HG02759 (cell line): ENCODE measurements around the gene ILF2.
"Not testable (repeated sequence)": the region's sequence is repeated elsewhere in the genome, so short reads cannot be mapped to it uniquely, and the experiment has no call there.

Source experiments
- ATAC-seq: cut with Tn5 transposase; IDR thresholded peaks from one replicate; pipeline ENCODE4 v1.9.1; 2021; ENCODE audit warnings: mild to moderate bottlenecking, moderate library complexity; ENCODE audit not compliant: unreplicated experiment

ILF2 gene

DNA sequence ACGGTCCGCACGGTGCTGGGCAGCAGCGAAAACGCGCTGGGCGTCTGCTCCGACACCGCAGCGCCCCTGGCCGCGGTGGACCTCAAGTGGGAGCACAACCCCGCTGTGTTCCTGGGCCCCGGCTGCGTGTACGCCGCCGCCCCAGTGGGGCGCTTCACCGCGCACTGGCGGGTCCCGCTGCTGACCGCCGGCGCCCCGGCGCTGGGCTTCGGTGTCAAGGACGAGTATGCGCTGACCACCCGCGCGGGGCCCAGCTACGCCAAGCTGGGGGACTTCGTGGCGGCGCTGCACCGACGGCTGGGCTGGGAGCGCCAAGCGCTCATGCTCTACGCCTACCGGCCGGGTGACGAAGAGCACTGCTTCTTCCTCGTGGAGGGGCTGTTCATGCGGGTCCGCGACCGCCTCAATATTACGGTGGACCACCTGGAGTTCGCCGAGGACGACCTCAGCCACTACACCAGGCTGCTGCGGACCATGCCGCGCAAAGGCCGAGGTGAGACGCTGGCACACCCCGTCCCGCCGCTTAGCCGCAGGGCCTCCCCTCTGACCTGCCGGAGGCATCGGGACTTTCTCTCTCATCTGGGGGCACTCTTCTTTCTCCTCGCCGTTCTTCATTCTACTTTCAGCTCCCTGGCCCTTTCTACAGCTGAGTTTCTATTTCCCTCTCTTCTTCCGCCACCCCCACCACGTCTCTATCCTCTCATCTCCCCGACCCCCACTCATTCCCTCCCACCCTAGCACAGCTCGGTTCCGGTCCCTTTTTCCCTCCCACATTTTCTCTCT is 8.7 kb upstream of the ILF2 start:
- ATAC-seq = no peak

DNA sequence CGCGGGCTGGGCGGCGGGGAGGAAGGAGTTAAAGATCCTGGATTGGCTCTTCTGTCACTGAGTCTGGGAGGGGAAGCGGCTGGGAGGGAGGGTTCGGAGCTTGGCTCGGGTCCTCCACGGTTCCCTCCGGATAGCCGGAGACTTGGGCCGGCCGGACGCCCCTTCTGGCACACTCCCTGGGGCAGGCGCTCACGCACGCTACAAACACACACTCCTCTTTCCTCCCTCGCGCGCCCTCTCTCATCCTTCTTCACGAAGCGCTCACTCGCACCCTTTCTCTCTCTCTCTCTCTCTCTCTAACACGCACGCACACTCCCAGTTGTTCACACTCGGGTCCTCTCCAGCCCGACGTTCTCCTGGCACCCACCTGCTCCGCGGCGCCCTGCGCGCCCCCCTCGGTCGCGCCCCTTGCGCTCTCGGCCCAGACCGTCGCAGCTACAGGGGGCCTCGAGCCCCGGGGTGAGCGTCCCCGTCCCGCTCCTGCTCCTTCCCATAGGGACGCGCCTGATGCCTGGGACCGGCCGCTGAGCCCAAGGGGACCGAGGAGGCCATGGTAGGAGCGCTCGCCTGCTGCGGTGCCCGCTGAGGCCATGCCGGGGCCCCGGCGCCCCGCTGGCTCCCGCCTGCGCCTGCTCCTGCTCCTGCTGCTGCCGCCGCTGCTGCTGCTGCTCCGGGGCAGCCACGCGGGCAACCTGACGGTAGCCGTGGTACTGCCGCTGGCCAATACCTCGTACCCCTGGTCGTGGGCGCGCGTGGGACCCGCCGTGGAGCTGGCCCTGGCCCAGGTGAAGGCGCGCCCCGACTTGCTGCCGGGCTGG is 7.9 kb upstream of the ILF2 start, which contains the start of gene NPR1:
TSS of gene NPR1 (plus strand) at position 170 of the 818 bp plus-strand sequence. CDS start at position 591, 421 bp downstream.
- no peak for ATAC-seq

GRCh38 chr1:153677718-153678518 is 7.1 kb upstream of the ILF2 start:
- no peak for ATAC-seq

- no peak for ATAC-seq
Observed at GRCh38 chr1:153673511-153673910, 2.7 kb upstream of the ILF2 start.

DNA sequence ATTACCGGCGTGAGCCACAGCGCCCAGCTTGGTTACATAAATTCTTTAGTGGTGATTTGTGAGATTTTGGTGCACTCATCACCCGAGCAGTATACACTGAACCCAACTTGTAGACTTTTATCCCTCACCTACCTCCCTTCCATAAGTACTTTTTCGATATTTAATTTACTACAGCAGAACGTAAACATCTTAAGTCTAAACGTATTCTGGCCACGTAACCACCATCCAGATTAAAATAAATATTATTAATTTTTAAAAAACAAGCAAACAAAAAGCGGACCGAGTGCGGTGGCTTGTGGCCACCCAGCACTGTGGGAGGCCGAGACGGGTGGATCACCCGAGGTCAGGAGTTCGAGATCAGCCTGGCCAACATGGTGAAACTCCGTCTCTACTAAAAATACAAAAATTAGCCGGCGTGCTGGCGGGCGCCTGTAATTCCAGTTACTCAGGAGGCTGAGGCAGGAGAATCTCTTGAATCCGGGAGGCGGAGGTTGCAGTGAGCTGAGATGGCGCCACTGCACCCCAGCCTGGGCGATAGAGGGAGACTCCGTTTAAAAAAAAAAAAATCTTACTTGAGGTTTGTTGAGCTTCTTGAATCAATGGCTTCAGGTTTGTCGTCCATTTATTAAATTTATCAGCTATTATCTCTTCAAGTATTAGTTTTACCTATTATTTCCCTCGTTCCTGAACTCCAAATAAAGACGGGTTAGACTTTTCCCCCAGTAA is 998 bp upstream of the ILF2 start:
- not testable (repeated sequence) for ATAC-seq

GRCh38 chr1:153670257-153670858 is 435 bp downstream of the ILF2 start:
- no peak for ATAC-seq

- ATAC-seq = no peak
Observed at GRCh38 chr1:153669606-153670005, 1.2 kb downstream of the ILF2 start.

GRCh38 chr1:153668672-153669071 is 2.1 kb downstream of the ILF2 start:
- ATAC-seq = not testable (repeated sequence)

GRCh38 chr1:153667439-153667838 is 3.4 kb downstream of the ILF2 start:
- ATAC-seq = no peak

- no peak for ATAC-seq
Observed at GRCh38 chr1:153663211-153663610, 7.6 kb downstream of the ILF2 start.

DNA sequence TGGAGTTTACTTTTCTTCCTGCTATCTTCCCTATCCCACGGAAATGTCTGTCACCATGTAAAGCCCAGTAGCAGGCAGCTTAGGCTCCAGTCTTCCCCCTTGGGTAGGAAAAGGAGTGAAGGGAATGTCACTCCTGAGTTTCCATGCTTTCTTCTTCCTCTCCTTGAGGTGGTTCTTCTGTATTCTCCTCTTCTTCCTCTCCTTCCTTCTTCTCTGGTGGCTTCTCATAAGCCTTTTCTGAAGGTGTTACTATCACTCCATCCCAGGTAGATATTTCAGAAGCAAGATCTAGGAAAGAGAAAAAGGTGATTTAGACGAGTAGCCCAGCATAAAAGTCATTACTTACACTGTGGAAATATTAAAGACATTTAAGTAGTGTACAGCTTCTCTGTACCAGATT is 8.5 kb downstream of the ILF2 start:
- ATAC-seq = no peak

GRCh38 chr1:153661111-153661708 is 9.6 kb downstream of the ILF2 start:
- no peak for ATAC-seq

DNA sequence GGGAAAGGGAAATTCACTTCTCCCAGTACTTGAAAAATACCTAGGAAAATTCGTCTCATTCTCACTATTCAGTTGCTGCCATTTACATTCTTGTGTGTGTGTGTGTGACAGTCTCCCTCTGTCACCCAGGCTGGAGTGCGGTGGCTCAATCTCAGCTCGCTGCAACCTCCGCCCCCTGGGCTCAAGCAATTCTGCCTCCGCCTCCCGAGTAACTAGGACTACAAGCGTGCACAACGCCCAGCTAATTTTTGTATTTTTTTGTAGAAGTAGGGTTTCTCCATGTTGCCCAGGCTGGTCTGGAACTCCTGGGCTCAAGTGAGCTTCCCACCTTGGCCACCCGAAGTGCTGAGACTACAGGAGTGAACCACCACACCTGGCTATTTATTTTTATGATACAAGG is 11.1 kb downstream of the ILF2 start:
- no peak for ATAC-seq

GRCh38 chr1:153659175-153659534 is 11.6 kb downstream of the ILF2 start:
- no peak for ATAC-seq

DNA sequence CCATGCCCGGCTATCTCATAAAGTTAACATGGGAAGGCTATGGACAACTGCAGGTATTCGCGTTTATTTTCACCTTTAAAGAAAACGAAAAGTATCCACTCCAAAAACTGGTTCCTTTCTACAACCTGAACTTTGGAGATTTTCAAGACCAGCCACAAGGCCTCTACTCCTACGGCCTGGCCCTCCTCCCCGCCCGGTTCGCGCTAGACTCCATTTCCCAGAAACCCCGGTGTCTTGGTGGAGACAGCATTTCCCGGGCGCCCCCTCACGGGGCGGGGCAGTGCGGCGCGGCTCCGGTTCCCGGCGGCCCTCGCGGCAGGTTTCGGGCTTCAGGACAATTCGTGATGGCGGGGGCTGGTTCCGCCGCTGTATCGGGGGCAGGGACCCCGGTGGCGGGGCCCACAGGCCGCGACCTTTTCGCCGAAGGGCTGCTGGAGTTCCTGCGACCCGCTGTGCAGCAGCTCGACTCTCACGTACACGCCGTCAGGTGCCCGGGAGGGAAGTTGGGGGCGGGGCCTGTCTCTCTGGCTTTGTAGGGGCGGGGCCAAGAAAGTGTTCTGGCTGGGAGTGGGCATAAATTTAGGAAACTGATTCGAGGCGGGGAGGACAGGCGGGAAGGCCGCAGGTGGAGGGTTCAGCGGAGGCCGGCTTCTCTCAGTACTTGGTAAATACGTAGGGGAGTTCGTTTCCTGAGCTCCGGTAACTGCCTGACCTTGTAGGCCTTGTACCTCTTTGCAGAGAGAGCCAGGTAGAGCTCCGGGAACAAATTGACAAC is 12.2 kb downstream of the ILF2 start, which contains the start of gene SNAPIN:
TSS of gene SNAPIN (plus strand) at position 304 of the 775 bp plus-strand sequence. CDS start at position 345, 41 bp downstream.
- ATAC-seq = peak; percentile 93

DNA sequence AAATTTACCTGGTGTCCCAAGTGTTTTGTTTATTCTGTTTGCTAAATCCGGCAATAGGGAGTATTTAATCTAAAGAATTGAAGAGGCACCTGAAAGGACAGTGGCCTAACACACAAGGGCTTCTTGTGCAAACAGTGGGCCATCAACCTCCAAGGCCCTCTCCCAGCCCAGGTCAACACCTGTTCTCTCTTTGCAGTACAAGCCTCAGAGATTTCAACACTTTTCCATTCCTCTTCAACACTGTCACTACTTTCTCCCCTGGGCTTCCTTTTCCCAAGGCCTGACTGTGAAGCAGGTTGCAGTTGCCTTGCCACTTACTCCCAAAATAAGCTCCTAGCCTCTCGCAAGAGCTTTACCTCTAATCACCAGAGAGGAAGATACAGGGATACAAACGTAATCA is 15.5 kb downstream of the ILF2 start:
- no peak for ATAC-seq

- ATAC-seq = no peak
Observed at GRCh38 chr1:153652805-153653500, 17.8 kb downstream of the ILF2 start.

GRCh38 chr1:153651771-153652170 is 19.0 kb downstream of the ILF2 start:
- no peak for ATAC-seq
